Measurements from ENCODE around the gene CSNK1D.

Gene CSNK1D

DNA sequence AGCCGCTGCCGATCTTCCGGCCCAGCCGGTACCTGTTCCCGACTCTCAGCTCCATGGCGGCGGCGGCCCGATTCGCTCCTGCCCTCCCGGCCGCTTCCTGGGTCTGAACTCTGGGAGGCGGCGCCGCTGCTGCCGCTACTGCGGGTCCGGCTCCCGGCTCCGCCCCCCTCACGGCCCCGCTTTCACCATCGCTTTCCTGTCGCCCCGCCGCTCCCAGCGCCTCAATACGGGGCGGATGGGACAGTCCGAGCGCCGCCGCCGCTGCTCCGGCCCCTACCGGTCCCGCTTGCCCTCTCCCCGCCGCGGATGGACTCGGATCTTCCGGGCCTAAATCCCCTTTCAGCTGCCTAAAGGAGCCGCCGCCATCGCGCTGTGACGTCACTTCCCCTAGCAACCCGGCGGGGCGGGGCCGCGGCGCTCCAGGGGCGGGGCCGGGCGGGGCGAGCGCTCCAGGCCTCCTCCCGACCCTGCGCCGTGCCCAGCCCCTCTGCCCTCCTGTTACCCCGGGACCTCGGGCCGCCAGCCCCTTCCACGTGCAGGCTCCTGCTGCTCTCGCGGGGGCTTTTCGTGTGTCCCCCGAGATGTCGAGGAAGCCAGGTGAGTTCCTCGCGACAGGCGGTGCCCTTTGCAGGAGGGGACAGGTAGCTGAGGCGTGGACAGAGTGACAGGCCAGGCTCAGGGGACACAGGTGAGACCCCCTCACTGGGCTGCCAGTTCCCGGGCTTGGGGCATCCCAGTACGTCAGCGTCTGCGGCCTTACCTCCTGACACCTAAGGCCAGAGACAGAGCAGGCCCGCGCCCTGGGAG is at the start of gene CSNK1D:
Gene CSNK1D (minus strand): TSS at position 374 of the 807 bp plus-strand sequence. CDS start 319 bp downstream, at position 55.
- peak; percentile 62 for DNase-seq (ENCODE audit: low spot score)

DNA sequence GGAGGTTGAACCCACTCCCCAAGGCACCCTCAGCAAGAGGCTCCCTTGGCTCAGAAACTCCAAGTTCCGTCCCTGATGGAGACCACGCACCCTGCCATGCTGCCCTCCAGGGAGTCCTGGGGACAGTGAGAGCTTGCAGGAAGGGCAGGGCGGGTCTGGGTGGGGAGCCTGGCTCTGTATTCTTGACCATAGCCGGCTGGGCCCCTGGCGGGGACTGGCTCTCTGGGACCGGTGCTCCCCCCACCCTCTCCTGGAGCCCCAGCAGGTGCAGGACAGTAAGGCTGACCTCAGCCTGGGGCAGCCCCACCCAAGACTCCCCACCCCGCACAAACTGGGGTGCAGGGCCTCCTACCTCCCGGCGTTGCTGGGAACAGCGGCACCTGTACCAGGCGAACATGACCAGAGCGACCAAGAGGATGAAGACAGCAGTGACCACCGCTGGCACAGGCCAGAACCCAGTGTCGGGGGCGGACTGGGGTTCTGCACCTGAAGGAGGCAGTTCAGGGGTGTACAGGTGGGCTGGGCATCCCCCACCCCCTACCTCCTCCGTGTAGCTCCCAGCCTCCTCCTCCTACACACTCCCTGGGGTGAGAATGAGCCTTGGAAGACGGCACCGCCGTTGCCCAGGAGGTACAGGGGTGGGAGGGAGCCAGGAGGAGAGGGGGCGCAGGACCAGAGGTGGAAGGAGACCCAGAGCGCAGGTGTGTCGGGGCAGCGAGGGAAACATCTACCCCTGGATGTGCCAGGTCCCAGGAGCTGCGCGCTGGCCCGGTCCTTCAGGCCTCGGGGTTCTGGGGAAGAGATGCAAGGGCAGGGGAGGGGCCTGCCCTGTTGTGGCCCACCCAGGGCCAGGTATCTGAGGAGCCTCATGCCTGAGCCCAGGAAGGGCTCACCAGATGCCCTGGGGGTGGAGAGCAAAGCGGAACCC is 49.3 kb upstream of the CSNK1D start:
- no peak for DNase-seq (ENCODE audit: low spot score)

DNA sequence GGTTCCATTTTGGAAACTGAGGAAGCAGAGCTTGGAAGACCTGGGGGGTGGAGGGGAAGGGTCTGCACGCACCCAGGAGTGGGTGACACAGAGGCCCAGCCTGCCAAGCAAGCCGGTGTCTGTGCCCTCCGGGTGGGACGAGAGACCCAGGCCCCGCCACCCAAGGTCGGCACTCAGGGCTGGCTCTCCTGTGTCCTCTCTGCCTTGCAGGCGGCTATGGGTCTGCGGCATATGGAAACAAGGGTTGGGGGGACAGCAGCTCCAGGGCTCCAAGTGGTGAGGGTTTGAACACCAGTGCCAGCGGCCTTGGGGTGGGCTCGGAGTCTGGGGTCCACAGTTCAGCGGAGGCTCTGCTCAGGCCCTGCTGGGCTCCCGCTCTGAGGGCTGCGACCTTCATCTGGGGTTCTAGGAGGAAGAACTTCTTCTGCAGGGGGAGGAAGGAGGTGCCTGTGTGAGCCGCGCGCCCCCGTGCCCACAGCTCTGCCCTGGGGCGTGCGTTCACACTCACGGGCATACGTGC is 48.5 kb upstream of the CSNK1D start:
- DNase-seq (ENCODE audit: low spot score), result no peak

DNA sequence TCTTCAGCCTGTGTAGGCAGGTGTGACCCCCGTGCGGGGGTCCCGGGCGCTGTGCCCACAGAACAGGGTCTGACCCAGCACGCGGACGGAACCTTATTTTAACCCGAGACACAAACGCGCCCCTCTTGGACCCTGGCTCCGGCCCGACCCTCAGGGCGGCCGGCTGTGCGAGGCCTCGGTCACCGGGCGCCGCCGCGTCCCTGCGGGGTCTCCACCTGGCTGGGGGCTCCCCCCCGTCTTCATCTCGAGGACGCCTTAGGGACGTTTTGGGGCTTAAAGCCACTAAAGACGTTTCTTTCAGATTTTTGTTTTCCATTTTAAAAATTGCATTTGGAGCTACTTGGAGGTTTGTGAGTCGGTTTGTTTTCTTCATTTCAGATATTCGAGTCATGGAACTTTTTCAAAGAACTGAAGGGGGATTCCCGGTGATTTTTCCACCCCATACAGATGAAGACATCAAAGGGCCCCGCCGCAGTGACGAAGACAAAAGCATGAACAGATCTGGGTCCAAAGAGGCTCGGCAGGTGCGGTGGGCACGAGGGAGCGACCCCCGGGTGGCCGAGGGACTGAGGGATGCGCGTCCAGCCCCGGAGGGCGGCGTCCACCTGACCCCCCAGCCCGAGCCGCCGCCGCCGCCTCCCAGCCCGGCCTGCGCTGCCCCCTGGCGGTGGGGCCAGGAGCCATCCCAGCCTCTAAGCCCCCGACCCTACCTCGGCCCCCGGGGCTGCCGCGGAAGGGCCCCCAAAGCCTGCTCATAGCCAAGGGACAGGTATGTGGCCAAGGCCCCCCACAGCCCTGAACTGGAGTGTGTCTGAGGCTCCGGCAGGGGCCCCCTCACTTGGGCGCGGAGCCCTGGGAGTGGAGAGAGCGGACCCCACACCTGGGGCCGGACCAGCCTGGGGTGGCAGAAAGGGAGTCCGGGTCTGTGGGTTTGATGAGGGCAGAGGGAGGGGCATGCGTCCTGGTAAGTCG is 47.7 kb upstream of the CSNK1D start:
- no peak for DNase-seq (ENCODE audit: low spot score)

DNA sequence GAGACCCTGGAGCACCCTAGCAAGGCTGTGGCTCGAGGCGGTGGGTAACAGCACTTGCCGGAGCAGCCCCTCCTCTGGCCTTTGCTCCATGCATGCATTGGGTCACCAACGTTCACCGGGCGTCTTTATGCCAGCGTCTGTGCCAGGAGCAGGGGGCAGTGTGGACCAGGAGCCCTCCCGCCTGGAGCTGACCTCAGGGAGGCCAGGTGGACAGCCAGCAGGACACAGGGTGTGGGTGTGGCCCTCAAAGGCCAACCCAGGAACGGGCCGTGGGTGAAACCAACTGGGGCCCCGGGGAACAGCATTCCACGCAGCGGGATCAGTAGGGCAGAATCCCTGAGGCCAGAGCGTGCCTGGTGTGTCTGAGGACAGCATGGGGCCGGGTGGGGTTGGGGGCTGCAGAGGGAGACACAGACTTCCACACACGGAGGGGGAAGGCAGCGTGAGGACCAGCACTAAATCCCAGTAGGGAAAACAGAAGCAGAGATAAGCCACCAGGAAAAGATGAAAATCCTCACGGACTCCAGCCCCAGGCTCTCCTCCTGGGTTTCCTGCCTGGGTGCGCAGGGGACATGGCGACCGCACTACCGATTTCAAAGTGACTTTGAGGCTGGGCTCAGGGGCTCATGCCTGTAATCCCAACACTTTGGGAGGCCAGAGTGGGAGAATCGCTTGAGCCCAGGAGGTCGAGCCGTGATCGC is 46.8 kb upstream of the CSNK1D start:
- no peak for DNase-seq (ENCODE audit: low spot score)

DNA sequence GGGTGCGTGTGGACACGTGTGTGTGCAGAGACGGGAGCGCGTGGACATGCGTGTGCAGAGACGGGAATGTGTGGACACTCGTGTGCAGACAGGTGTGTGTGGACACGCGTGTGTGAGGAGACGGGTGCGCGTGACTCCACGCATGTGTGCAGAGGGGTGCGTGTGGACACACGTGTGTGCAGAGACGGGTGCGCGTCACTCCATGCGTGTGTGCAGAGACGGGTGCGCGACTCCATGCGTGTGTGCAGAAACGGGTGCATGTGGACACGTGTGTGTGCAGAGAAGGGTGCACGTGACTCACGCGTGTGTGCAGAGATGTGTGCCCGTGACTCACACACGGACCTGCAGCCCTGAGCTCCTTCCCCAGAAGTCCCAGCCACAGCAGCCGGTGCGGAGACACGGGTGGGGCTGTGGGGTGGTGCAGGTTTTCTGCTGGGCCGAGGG is 46.1 kb upstream of the CSNK1D start:
- DNase-seq (ENCODE audit: low spot score), result no peak

DNA sequence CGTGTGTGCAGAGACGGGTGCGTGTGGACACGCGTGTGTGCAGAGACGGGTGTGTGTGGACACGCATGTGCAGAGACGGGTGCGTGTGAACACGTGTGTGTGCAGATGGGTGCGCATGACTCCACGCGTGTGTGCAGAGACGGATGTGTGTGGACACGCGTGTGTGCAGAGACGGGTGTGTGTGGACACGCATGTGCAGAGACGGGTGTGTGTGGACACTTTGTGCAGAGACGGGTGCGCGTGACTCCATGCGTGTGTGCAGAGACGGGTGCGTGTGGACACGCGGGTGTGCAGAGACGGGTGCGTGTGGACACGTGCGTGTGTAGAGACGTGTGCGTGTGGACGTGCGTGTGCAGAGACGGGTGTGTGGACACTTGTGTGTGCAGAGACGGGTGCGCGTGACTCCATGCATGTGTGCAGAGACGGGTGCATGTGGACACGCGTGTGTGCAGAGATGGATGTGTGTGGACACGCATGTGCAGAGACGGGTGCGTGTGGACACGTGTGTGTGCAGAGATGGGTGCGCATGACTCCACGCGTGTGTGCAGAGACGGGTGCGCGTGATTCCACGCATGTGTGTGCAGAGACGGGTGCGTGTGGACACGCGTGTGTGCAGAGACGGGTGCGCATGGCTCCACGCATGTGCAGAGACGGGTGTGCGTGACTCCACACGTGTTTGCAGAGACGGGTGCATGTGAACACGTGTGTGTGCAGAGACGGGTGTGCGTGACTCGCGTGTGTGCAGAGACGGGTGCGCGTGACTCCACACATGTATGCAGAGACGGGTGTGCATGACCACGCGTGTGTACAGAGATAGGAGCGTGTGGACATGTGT is 45.5 kb upstream of the CSNK1D start:
- DNase-seq (ENCODE audit: low spot score), result no peak

DNA sequence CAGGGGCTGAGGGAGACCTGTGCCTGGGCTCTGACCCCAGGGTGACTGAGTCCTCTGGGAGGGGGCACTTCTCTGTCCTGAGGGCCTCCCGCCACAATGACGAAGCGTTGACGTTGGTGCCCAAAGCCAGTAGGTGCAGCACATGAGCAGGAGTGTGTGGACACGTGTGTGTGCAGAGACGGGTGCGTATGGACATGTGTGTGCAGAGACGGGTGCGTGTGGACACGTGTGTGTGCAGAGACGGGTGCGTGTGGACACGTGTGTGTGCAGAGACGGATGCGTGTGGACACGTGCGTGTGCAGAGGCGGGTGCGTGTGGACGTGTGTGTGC is 44.6 kb upstream of the CSNK1D start:
- DNase-seq (ENCODE audit: low spot score), result no peak

DNA sequence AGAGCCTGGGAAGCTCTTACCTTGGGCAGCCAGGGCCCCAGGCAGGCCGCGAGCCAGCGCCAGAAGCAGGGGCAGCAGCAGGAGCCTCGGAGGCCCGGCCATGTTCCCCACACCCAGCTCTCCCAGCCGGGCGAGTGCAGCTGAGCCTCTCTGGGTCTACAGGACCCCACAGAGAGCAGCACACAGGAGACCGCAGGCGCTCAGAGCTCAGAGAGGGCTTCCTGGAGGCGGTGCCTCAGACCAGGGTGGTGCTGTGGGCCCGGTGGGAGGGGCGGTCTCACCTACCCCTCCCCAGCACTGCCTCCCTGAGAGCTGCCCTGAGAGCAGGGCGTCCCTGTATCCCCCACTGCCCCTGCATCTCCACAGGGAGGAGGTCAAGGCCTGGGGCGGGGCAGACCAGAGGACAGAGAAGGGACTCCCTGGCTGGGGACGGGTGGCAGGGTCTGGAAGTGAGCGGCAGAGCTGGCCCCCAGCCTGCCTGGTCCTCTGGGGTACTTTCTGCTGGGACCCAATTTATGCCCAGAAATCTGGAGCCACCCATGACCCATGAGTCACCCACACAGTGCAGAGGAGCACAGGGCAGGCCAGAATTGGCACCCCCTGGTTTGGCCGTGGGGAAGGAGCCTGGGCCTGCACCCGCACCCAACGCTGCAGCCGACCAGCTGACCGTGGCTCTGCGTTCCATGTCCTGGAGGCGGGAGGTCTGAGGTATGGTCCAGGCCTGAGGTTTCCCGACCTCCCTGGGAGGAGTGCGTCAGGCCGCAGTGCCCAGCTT is 44.1 kb upstream of the CSNK1D start, which contains the start of gene CD7:
Gene CD7 (minus strand): TSS at position 215 of the 775 bp plus-strand sequence. CDS start 113 bp downstream, at position 102.
- no peak for DNase-seq (ENCODE audit: low spot score)

DNA sequence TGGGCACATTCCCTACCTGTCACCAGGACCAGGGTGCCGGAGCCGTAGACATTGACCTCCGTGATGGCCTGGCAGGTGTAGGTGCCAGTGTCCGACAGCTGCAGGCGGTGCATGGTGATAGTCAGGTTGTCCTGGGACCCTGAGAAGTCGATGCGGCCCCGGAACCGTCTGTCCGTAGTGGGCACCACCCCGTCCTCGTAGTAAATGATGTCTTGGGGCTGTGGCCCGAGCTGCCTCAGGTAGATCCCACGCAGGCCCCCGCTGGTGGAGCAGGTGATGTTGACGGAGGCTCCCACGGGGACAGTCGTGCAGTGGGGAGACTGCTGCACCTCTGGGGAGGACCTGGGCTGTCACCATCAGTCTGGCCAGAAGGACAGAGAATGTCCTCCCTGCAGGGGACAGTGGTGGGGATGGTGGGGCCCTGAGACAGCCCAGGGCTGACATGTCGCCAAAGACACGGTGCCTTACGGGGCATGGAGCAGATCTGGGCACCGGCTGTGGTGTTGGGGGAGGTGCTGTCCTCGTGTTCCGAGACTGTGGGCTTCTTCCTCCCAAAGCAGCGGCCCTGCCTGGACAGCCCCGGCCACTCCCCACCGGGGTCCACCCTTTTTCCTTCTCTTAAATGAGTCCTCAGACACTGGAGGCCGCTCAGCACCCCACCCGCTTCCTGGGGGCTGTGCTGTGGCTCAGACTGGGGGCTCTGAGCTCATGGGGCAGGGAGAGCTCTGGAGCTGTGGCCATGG is 43.3 kb upstream of the CSNK1D start:
- no peak for DNase-seq (ENCODE audit: low spot score)

DNA sequence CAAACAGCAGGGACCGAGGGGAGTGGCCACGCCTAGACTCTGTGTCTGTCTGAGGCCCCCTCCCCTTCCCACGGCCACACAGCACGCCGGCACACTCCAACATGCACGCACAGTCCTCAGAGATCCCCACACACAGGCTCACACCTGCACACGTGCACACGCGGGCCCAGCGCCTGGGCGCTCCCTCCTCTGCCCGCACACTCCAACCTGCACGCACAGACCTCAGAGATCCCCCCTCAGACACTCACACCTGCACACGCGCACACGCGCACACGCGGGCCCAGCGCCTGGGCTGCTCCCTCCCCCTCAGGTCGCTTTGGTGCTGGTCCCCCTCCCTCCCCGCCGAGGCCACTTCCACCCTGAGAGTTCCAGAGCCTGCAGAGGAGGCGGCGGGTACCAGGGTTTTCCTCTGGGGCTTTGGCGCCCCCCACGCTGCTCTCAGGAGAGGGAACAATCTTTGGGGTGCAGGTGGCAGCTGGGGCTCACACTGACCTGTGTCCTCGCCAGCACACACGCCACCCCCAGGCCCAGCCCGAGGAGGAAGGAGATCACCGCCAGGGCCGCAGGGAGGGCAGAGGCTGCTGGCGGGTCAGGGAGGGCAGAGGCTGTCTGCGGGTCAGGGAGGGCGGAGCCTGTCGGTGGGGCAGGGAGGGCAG is 42.3 kb upstream of the CSNK1D start:
- no peak for DNase-seq (ENCODE audit: low spot score)

DNA sequence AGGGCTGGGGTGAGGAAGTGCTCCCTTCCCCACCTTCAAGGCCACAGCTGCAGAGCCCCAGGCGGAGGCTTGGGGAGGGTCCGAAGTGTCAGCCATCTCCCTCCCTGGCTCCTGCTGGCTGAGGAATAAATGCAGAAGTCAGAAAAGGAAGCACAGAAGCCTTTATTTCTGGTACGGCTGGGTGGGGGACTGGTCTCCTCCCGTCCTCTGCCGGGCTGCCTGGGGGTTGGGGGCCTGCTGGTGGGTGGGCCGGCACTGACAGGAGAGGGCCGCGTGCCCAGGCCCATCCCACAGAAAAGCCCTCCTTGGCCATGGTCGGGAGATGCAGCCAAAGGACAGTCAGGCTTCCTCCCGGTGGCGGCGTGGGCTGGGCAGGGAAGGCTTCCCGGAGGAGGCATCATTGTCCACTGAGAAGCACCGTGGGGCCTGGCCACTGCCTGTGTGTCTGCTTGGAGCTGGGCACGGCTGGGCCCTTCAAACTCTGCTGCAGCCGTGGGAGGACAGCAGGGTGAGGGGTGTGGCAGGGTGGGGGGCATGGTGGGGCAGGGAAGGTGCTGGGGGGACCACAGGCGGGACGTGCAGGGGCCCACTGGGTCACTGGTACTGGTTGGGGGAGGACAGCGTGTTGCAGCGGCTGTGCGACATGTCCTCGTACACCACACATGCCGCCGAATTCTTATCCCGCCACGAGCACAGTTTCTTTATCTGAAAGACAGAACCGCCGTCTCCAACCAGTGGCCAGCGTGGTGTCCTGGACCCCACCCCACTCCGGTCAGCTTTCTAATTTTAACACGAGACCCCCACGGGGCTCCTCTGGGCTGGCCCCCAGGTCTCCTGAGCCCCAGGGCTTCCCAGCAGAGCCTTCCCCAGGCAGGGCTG is 41.5 kb upstream of the CSNK1D start:
- no peak for DNase-seq (ENCODE audit: low spot score)

DNA sequence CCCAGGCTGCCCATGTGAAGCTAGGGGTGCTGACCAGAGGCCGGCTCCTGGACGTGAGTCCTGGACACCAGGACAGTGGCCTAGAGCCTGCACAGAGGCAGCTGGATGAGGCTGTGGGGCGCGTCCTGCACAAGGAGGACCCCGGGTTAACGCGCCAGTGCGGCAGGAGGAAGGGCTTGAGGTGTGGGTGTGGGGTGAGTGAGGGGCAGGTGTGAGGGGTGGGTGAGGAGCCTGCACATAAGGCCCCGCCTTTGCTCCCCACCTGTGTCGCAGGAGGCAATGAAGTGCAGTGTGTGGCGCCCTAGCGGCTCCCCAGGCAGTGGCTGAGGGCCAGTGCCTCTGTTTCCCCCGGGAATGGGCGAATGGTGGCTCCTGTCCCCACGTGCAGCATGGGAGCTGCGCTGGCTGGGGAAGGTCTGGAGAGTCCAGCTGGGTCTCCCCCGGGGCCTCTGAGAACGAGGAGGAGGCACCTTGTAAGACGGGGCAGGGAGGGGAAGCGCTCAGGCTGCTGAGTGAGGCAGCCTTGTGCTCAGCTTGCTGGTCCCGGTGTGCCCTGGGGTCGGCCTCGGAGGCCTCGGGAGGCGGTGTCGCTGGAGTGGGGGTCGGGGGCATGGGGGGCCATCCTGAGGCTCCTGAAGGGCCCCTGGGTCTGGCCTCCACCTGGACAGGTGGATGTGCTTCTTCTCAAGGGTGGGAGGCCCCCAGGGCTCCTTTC is 40.7 kb upstream of the CSNK1D start:
- no peak for DNase-seq (ENCODE audit: low spot score)

DNA sequence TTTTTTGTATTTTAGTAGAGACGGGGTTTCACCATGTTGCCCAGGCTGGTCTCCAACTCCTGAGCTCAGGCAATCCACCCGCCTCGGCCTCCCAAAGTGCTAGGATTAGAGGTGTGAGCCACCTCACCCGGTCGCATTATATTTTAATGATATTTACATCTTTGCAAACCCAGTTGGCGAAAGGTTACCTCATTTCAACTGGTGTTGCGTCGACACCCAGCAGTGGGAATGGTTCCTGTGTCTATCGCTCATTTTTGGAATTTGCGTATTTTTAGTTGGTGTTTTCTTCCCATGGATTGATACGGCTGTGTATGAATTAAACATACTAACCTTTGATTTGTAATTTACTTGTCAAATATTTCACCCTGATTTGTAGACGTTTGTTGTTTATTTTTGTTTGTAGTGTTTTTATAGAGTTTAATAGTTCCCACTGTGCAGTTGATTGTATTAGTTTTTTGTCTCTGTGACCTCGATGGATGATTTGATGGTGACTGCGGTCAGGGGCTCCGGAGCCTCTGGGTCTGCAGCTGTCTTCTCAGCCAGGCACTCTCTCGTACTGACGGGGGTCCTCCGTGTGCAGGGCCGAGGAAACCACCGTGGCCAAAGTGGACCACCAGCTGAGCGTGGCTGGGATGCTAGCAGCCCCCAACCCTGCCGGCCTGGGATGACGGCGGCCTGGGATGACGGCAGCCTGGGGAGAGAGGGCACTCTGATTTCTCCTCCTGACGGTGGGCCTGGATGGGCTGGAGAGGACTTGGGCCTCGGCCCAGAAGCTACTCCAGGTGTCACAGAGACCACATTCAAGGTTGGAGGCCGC is 39.9 kb upstream of the CSNK1D start:
- no peak for DNase-seq (ENCODE audit: low spot score)

DNA sequence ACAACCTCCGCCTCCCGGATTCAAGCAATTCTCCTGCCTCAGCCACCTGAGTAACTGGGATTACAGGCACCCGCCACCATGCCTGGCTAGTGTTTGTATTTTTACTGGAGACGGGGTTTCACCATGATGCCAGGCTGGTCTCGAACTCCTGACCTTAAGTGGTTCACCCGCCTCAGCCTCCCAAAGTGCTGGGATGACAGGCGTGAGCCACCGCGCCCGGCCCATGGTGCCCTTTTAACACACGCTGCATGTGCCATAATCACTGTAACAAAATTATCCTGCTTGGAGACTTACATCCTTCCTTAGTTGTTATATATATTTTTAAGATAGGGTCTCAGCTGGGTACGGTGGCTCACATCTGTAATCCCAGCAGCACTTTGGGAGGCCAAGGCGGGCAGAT is 38.5 kb upstream of the CSNK1D start:
- no peak for DNase-seq (ENCODE audit: low spot score)
